Testis (tissue), 3 donors: Measurements from ENCODE around the gene IQSEC3. TPM values are rescaled to one million over a fixed set of nuclear protein-coding genes. Genes with fewer than 3 reads are reported as not detected.

Experiments
- DNase-seq: peaks from one replicate; pipeline ENCODE4 v3.0.0-alpha.2; 2019
- H3K27ac ChIP-seq, 2 donors: fragments of 200-600 bp; sonication (generic); one replicate each; pipeline ENCODE4 v1.5.1; 2019
- H3K27me3 ChIP-seq: fragments of 200-600 bp; sonication (generic); one replicate; pipeline ENCODE4 v1.5.1; 2019
- H3K36me3 ChIP-seq: fragments of 200-600 bp; sonication (generic); one replicate; pipeline ENCODE4 v1.5.1; 2017; ENCODE audit warnings: low read depth; ENCODE audit errors: missing control alignments
- H3K4me1 ChIP-seq: fragments of 200-600 bp; sonication (generic); one replicate; pipeline ENCODE4 v1.5.1; 2019
- H3K4me3 ChIP-seq, 2 donors: fragments of 200-600 bp; sonication (generic); one replicate each; pipeline ENCODE4 v1.5.1; 2017 to 2019
- H3K9me3 ChIP-seq: fragments of 200-600 bp; sonication (generic); one replicate; pipeline ENCODE4 v1.5.1; 2017
- CTCF ChIP-seq, 3 experiments: fragments of 450-650 bp in 2 of 3; fragments of 200-600 bp in 1 of 3; sonication (generic) in 1 of 3; IDR thresholded peaks; one replicate each; pipeline ENCODE4 v1.5.1; 2016 to 2019; ENCODE audit warnings: antibody characterized with exemption in 3 of 3, mild to moderate bottlenecking in 2 of 3, moderate library complexity in 1 of 3
- POLR2A ChIP-seq: fragments of 450-650 bp; IDR thresholded peaks from one replicate; pipeline ENCODE4 v1.6.1; 2017; ENCODE audit warnings: antibody characterized with exemption, mild to moderate bottlenecking, moderate library complexity
- WGBS, 2 donors: methylation state at CpG; one replicate each; pipeline ENCODE4 v1.1.5; 2018; 5-methylcytosine and 5-hydroxymethylcytosine counted together
- intact Hi-C: fragments of 100-400 bp; cut with DNase I; formaldehyde crosslinking; loops from one replicate; pipeline ENCODE4 v1.15.1; 2023; ENCODE audit warnings: low total_unique reads
- polyA plus RNA-seq: library from polyadenylated mRNA; stranded (reverse); fragments of 350-450 nt; fragmentation: Illumina TruSeq; extraction: RNeasy Lipid Tissue Mini Kit (QIAGEN cat#74804); gene quantifications from one replicate; pipeline ENCODE4 v1.2.3, GENCODE V29; 2014; ENCODE audit warnings: low read depth, low replicate concordance; ENCODE audit not compliant: insufficient read depth
- total RNA-seq, 2 donors: library from RNA; depleted of rRNA; stranded (reverse); fragments of >200 nt; gene quantifications; one replicate each; pipeline ENCODE4 v1.2.3, GENCODE V29; 2016

IQSEC3 gene
- total and polyA plus RNA-seq, 3 donors from 2014 or later = 3.9 to 12.2 (median 4.5) TPM

- no peak for TF ChIP-seq CTCF (IDR thresholded peaks at IDR 0.05)
- TF ChIP-seq POLR2A = no peak
- no peak for DNase-seq
- Histone ChIP-seq H3K36me3 (no peaks in the 10 kb centered on the region), H3K27ac (no peak overlapping the region), H3K4me3 (no peak overlapping the region), H3K4me1 (no peaks in the 10 kb centered on the region), H3K9me3 (no peaks in the 10 kb centered on the region), H3K27me3 (no peaks in the 10 kb centered on the region)
- intact Hi-C loops = no loop called here
- WGBS, 2 donors = 89 to 92% methylated on average over 5 to 19 of the region's 19 CpGs
Measured at GRCh38 chr12:220946-221550, 154.5 kb downstream of the IQSEC3 start.

GRCh38 chr12:221736-222135 lies 155.2 kb downstream of the IQSEC3 start:
- H3K27me3 ChIP-seq = no peaks in the 10 kb centered on the region
- TF ChIP-seq POLR2A = no peak
- no peak for TF ChIP-seq CTCF (IDR thresholded peaks at IDR 0.05)
- 91 to 93% methylated on average over 6 of the region's 6 CpGs for WGBS, 2 donors
- DNase-seq = no peak
- no peak overlapping the region for H3K27ac ChIP-seq
- H3K4me3 ChIP-seq = no peak overlapping the region
- intact Hi-C loops = no loop called here
- H3K9me3 ChIP-seq = no peaks in the 10 kb centered on the region
- H3K4me1 ChIP-seq = no peaks in the 10 kb centered on the region
- H3K36me3 ChIP-seq = no peaks in the 10 kb centered on the region

GRCh38 chr12:223841-224240 lies 157.3 kb downstream of the IQSEC3 start:
- TF ChIP-seq POLR2A = no peak
- no peak for TF ChIP-seq CTCF (IDR thresholded peaks at IDR 0.05)
- Histone ChIP-seq H3K4me1 (no peaks in the 10 kb centered on the region), H3K27ac (no peak overlapping the region), H3K36me3 (no peaks in the 10 kb centered on the region), H3K27me3 (no peaks in the 10 kb centered on the region), H3K4me3 (no peak overlapping the region), H3K9me3 (no peaks in the 10 kb centered on the region)
- intact Hi-C loops = no loop called here
- 81 to 85% methylated on average over 10 to 11 of the region's 11 CpGs for WGBS, 2 donors
- no peak for DNase-seq

- H3K9me3 ChIP-seq = no peaks in the 10 kb centered on the region
- 93 to 97% methylated on average over 9 of the region's 9 CpGs for WGBS, 2 donors
- DNase-seq = no peak
- no peaks in the 10 kb centered on the region for H3K4me1 ChIP-seq
- no peaks in the 10 kb centered on the region for H3K36me3 ChIP-seq
- intact Hi-C loops = no loop called here
- TF ChIP-seq CTCF (IDR thresholded peaks at IDR 0.05) = no peak
- TF ChIP-seq POLR2A = no peak
- no peak overlapping the region for H3K4me3 ChIP-seq
- H3K27me3 ChIP-seq = no peaks in the 10 kb centered on the region
- H3K27ac ChIP-seq = no peak overlapping the region
Measured at GRCh38 chr12:224330-224729, 157.8 kb downstream of the IQSEC3 start.

- intact Hi-C loops = no loop called here
Measured at GRCh38 chr12:225012-225411, 158.4 kb downstream of the IQSEC3 start.

More at GRCh38 chr12:225012-225411, 158.4 kb downstream of the IQSEC3 start:
- no peaks in the 10 kb centered on the region for H3K4me1 ChIP-seq
- no peaks in the 10 kb centered on the region for H3K9me3 ChIP-seq
- no peaks in the 10 kb centered on the region for H3K27me3 ChIP-seq
- DNase-seq = peak; percentile 9
- H3K27ac ChIP-seq = no peak overlapping the region
- H3K36me3 ChIP-seq = no peaks in the 10 kb centered on the region
- WGBS, 2 donors = 92 to 96% methylated on average over 18 of the region's 18 CpGs
- no peak overlapping the region for H3K4me3 ChIP-seq
- TF ChIP-seq POLR2A = no peak
- TF ChIP-seq CTCF (IDR thresholded peaks at IDR 0.05) = no peak
